ENCODE measurements around the gene TTC32.

Gene TTC32

DNA sequence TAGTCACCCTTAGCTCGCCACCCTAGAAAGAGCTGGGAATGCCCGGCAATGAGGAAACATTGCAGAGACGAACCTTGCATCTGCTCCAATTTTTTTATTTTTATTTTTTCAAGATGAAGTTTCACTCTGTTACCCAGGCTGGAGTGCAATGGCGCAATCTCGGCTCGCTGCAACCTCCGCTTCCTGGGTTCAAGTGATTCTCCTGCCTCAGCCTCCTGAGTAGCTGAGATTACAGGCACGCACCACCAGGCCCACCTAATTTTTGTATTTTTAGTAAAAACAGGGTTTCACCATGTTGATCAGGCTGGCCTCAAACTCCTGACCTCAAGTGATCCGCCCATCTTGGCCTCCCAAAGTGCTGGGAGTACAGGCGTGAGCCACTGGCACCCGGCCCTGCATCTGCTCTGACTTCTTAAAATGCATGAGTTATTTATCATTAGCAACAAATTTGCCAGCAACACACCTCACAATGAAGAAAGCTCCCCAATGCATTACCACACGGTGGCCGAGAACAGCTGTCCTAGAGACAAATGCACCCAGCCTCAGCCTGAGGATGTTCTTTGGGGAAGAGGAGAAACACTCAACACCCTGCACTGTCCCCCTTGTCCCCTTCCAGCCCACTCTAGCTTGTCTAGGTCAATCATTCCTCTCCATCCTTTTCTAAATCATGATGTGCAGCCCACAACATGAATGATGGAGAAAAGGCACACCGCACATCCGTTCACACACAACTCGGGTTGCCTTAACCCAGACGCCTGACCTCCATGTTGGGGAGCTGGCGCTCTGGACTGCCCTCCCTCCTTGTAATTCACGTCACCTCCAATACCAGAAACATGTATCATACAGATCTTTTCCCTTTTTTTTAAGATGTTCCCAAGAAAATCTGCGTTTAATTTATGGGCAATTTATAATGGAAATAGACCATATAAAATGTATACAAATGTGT, 46.9 kb downstream of the TTC32 start:
- ChIA-PET POLR2A (no interaction called here), CTCF (no interaction called here)
- no peak for DNase-seq
- Histone ChIP-seq H3K9me3 (ENCODE audit: control extremely low read depth in 1 of 5, control insufficient read depth in 4 of 5, insufficient read depth in 2 of 5, low read depth in 1 of 5, low read length in 4 of 5) (no peaks in the 10 kb centered on the region), H3K36me3 (ENCODE audit: control insufficient read depth in 4 of 4, insufficient read depth in 4 of 4, low read length in 3 of 4) (no peaks in the 10 kb centered on the region), H3K4me1 (ENCODE audit: control extremely low read depth in 1 of 4, control insufficient read depth in 4 of 4, insufficient read depth in 4 of 4, low read length in 3 of 4) (peaks cover 0 to 11% (median 0%) of the 10 kb centered on the region in 4 experiments), H3K4me3 (ENCODE audit: control insufficient read depth in 1 of 7, extremely low read depth in 1 of 7, insufficient read depth in 4 of 7, low read depth in 2 of 7, low read length in 6 of 7) (no peak overlapping the region), H3K27ac (ENCODE audit: insufficient read depth in 1 of 2, low read depth in 1 of 2, low read length in 2 of 2, poor library complexity in 1 of 2, severe bottlenecking in 2 of 2) (no peak overlapping the region), H3K27me3 (replicated peaks in 2 of 5; ENCODE audit: control insufficient read depth in 4 of 5, insufficient read depth in 5 of 5, low read length in 4 of 5) (peaks cover 0 to 9% (median 1%) of the 10 kb centered on the region in 5 experiments)
- 97% methylated on average over 18 of the region's 20 CpGs for WGBS (ENCODE audit: insufficient coverage)

DNA sequence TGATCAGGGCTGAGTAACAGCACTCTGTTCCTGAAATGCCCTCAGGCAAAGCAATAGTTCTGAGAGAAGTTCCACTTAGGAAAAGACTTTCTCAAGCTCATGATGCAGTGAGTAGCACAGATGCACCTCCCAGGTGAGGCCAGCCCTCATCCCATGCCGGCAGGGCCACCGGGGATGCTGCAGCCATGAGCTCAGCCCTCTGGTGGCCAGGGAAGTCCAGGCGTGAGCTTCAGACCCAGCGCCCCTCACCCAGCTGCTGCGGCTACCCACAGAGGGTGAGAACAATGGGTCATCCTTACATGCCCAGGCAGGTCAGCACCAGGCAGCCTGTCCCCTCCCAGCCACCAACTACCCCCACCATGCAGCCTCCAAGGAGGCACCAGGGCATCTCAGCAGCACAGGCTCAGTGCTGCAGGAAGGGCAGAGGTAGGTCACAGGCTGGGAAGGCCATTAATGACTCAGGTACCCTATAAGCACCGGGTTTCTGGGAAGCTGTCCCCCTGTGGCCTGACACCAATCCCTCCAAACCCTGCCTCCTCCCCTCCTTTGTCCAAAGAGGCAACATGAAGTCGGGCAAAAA, 50.6 kb downstream of the TTC32 start:
- H3K36me3 ChIP-seq (ENCODE audit: control insufficient read depth in 4 of 4, insufficient read depth in 4 of 4, low read length in 3 of 4): no peaks in the 10 kb centered on the region
- no peaks in the 10 kb centered on the region for H3K4me1 ChIP-seq (ENCODE audit: control extremely low read depth in 1 of 4, control insufficient read depth in 4 of 4, insufficient read depth in 4 of 4, low read length in 3 of 4)
- no peak for DNase-seq
- ChIA-PET CTCF (no interaction called here), POLR2A (no interaction called here)
- H3K27ac ChIP-seq (ENCODE audit: insufficient read depth in 1 of 2, low read depth in 1 of 2, low read length in 2 of 2, poor library complexity in 1 of 2, severe bottlenecking in 2 of 2): no peak overlapping the region
- H3K27me3 ChIP-seq (replicated peaks in 2 of 5; ENCODE audit: control insufficient read depth in 4 of 5, insufficient read depth in 5 of 5, low read length in 4 of 5): peaks cover 0 to 3% (median under 1%) of the 10 kb centered on the region in 5 experiments
- no peak overlapping the region for H3K4me3 ChIP-seq (ENCODE audit: control insufficient read depth in 1 of 7, extremely low read depth in 1 of 7, insufficient read depth in 4 of 7, low read depth in 2 of 7, low read length in 6 of 7)
- no peaks in the 10 kb centered on the region for H3K9me3 ChIP-seq (ENCODE audit: control extremely low read depth in 1 of 5, control insufficient read depth in 4 of 5, insufficient read depth in 2 of 5, low read depth in 1 of 5, low read length in 4 of 5)
- 74% methylated on average over 7 of the region's 7 CpGs for WGBS (ENCODE audit: insufficient coverage)

DNA sequence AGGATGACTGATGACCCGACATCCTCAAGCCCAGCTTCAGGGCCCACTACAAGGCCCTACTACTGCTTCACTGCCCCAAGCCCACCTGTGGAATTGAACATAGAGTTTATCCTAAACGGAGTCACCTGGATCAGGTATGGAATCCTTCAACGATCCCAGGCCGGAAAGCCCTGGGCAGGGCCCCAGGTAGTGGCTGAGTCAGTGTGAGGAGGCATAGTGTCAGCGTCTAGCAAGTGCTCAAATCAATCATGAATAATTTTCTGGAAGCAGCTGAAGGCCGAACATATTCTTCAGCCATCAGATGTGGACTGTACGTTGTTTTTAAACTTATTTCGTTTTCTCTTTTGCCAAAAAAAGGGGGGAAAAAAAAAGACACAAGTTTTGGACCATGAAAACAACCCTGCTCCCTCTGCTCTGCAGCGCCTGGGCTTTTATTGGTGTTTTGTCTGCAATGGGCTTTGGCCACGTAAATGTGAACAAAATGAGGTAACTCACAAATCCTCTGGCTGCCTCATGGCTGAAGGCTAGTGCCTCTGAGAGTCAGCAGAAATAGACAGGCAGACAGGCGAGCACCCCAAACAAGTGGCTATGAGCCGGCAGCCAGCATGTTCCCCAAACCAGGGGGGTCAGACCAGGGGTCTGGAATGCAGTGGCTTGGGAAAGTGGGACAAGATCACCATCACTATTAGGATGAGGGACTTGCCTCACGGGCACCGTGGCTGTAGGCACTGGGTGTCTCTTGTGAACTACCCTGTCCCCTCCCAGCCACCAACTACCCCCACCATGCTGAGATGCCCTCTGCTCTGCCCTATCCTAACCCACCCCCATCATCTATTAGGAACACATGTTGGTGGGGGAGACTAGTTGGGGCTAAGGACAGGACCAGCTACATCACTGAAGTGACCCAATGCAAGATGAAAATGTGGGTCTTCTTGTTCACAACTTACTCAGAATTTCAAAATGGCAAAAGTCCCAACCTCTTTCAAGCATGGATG, 51.4 kb downstream of the TTC32 start:
- DNase-seq: no peak
- CTCF ChIA-PET: no interaction called here
- Histone ChIP-seq H3K4me3 (ENCODE audit: control insufficient read depth in 1 of 7, extremely low read depth in 1 of 7, insufficient read depth in 4 of 7, low read depth in 2 of 7, low read length in 6 of 7) (no peak overlapping the region), H3K27ac (ENCODE audit: insufficient read depth in 1 of 2, low read depth in 1 of 2, low read length in 2 of 2, poor library complexity in 1 of 2, severe bottlenecking in 2 of 2) (no peak overlapping the region), H3K36me3 (ENCODE audit: control insufficient read depth in 4 of 4, insufficient read depth in 4 of 4, low read length in 3 of 4) (no peaks in the 10 kb centered on the region), H3K9me3 (ENCODE audit: control extremely low read depth in 1 of 5, control insufficient read depth in 4 of 5, insufficient read depth in 2 of 5, low read depth in 1 of 5, low read length in 4 of 5) (no peaks in the 10 kb centered on the region), H3K27me3 (replicated peaks in 2 of 5; ENCODE audit: control insufficient read depth in 4 of 5, insufficient read depth in 5 of 5, low read length in 4 of 5) (peaks cover 0 to 2% (median 0%) of the 10 kb centered on the region in 5 experiments), H3K4me1 (ENCODE audit: control extremely low read depth in 1 of 4, control insufficient read depth in 4 of 4, insufficient read depth in 4 of 4, low read length in 3 of 4) (no peaks in the 10 kb centered on the region)
- 92% methylated on average over 14 of the region's 14 CpGs for WGBS (ENCODE audit: insufficient coverage)
- POLR2A ChIA-PET: no interaction called here

DNA sequence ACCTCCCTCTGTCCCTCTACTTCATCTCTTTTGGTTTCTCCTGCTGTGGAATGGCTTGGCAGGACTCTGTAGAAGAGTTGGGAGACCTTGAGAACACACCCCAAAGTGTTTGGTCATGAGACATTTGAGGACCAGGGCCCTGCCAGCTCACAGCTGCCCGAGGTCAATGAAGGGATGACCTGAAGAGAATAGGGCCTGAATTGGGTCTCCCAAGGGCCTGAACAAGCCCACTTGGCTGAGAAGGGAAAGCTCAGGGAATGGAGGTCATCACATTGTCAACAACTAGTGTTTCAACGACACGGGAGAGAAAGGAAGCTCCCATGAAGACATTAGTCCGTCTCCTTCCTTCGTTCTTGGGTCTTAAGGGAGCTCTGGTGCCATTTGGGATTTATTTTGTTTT, 52.8 kb downstream of the TTC32 start:
- no peaks in the 10 kb centered on the region for H3K9me3 ChIP-seq (ENCODE audit: control extremely low read depth in 1 of 5, control insufficient read depth in 4 of 5, insufficient read depth in 2 of 5, low read depth in 1 of 5, low read length in 4 of 5)
- H3K4me3 ChIP-seq (ENCODE audit: control insufficient read depth in 1 of 7, extremely low read depth in 1 of 7, insufficient read depth in 4 of 7, low read depth in 2 of 7, low read length in 6 of 7): no peak overlapping the region
- H3K4me1 ChIP-seq (ENCODE audit: control extremely low read depth in 1 of 4, control insufficient read depth in 4 of 4, insufficient read depth in 4 of 4, low read length in 3 of 4): no peaks in the 10 kb centered on the region
- no peaks in the 10 kb centered on the region for H3K36me3 ChIP-seq (ENCODE audit: control insufficient read depth in 4 of 4, insufficient read depth in 4 of 4, low read length in 3 of 4)
- H3K27me3 ChIP-seq (replicated peaks in 2 of 5; ENCODE audit: control insufficient read depth in 4 of 5, insufficient read depth in 5 of 5, low read length in 4 of 5): peaks cover 0 to 10% (median 2%) of the 10 kb centered on the region in 5 experiments
- H3K27ac ChIP-seq (ENCODE audit: insufficient read depth in 1 of 2, low read depth in 1 of 2, low read length in 2 of 2, poor library complexity in 1 of 2, severe bottlenecking in 2 of 2): no peak overlapping the region
- DNase-seq: no peak
- POLR2A ChIA-PET: no interaction called here
- CTCF ChIA-PET: no interaction called here
- 98% methylated on average over 5 of the region's 5 CpGs for WGBS (ENCODE audit: insufficient coverage)

DNA sequence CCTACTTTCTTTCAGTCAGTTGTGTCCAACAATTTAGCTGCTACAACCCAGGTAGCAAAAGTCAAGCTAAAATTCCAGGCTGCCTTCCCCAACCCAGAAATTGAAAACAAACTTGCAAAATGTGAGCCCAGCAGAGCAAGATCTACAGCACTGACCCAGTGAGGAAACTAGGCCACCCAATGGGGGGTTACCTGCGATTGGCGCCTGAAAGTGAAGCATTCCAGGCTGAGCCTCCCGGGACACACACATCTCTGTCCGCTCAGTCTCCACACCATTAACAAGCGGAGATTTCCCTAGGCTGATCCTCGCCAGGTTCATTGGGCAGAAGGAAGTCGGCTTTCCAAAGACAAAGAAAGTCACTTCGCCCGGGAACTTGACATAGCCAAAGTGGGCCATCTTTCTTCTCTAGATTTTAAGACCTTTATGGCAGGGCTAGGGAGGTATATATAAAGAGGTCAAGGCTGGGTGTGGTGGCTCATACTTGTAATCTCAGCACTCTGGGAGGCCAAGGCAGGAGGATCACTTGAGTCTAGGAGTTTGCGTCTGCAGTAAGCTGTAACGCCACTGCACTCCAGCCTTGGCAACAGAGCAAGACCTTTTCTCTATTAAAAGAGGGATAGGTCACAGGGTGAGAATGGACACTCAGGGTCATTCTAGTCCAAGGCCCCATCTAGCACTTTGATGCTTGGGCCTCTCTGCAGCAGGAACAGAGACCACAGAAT, 53.6 kb downstream of the TTC32 start:
- no peaks in the 10 kb centered on the region for H3K9me3 ChIP-seq (ENCODE audit: control extremely low read depth in 1 of 5, control insufficient read depth in 4 of 5, insufficient read depth in 2 of 5, low read depth in 1 of 5, low read length in 4 of 5)
- no peaks in the 10 kb centered on the region for H3K4me1 ChIP-seq (ENCODE audit: control extremely low read depth in 1 of 4, control insufficient read depth in 4 of 4, insufficient read depth in 4 of 4, low read length in 3 of 4)
- WGBS (ENCODE audit: insufficient coverage): 93% methylated on average over 9 of the region's 11 CpGs
- DNase-seq: no peak
- no peak overlapping the region for H3K27ac ChIP-seq (ENCODE audit: insufficient read depth in 1 of 2, low read depth in 1 of 2, low read length in 2 of 2, poor library complexity in 1 of 2, severe bottlenecking in 2 of 2)
- H3K36me3 ChIP-seq (ENCODE audit: control insufficient read depth in 4 of 4, insufficient read depth in 4 of 4, low read length in 3 of 4): no peaks in the 10 kb centered on the region
- ChIA-PET POLR2A (no interaction called here), CTCF (no interaction called here)
- no peak overlapping the region for H3K4me3 ChIP-seq (ENCODE audit: control insufficient read depth in 1 of 7, extremely low read depth in 1 of 7, insufficient read depth in 4 of 7, low read depth in 2 of 7, low read length in 6 of 7)
- peaks cover 0 to 10% (median 2%) of the 10 kb centered on the region in 5 experiments for H3K27me3 ChIP-seq (replicated peaks in 2 of 5; ENCODE audit: control insufficient read depth in 4 of 5, insufficient read depth in 5 of 5, low read length in 4 of 5)

DNA sequence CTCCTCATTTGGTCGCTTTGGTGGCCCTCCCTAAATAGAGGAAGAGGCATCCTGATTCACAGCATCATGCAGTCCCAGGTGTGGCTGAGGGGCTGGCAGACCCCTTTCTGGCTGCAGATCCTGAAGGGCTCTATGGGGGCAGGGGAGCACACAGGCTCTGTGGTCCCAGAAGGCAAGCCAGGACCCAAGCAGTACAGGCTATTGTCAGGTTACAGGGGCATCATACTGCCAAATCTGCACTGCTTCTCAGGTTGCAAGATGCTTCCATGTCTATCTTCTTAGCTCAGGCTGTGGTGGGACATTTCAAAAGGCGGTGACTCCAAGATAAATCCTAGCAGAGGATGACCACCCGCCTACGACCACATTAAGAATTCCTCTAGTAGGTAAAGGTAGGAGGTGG, 54.3 kb downstream of the TTC32 start:
- POLR2A ChIA-PET: no interaction called here
- Histone ChIP-seq H3K27me3 (replicated peaks in 2 of 5; ENCODE audit: control insufficient read depth in 4 of 5, insufficient read depth in 5 of 5, low read length in 4 of 5) (peaks cover 0 to 10% (median 2%) of the 10 kb centered on the region in 5 experiments), H3K4me3 (ENCODE audit: control insufficient read depth in 1 of 7, extremely low read depth in 1 of 7, insufficient read depth in 4 of 7, low read depth in 2 of 7, low read length in 6 of 7) (no peak overlapping the region), H3K9me3 (ENCODE audit: control extremely low read depth in 1 of 5, control insufficient read depth in 4 of 5, insufficient read depth in 2 of 5, low read depth in 1 of 5, low read length in 4 of 5) (no peaks in the 10 kb centered on the region), H3K36me3 (ENCODE audit: control insufficient read depth in 4 of 4, insufficient read depth in 4 of 4, low read length in 3 of 4) (no peaks in the 10 kb centered on the region), H3K4me1 (ENCODE audit: control extremely low read depth in 1 of 4, control insufficient read depth in 4 of 4, insufficient read depth in 4 of 4, low read length in 3 of 4) (no peaks in the 10 kb centered on the region), H3K27ac (ENCODE audit: insufficient read depth in 1 of 2, low read depth in 1 of 2, low read length in 2 of 2, poor library complexity in 1 of 2, severe bottlenecking in 2 of 2) (no peak overlapping the region)
- DNase-seq: no peak
- CTCF ChIA-PET: no interaction called here
- WGBS (ENCODE audit: insufficient coverage): 100% methylated on average over 4 of the region's 4 CpGs
